Vagina (tissue), 2 donors: ENCODE data around the gene KLHL29.

Experiments used
- CTCF ChIP-seq, 3 experiments: fragments of 450-650 bp in 2 of 3; fragments of 200-600 bp in 1 of 3; sonication (generic) in 1 of 3; IDR thresholded peaks; one replicate each; pipeline ENCODE4 v1.5.1; 2017 to 2019; ENCODE audit warnings: antibody characterized with exemption in 3 of 3, mild to moderate bottlenecking in 2 of 3, moderate library complexity in 2 of 3
- POLR2A ChIP-seq, 2 donors: fragments of 450-650 bp; IDR thresholded peaks; one replicate each; pipeline ENCODE4 v1.6.1; 2017; ENCODE audit warnings: antibody characterized with exemption in 2 of 2, mild to moderate bottlenecking in 2 of 2, moderate library complexity in 2 of 2

DNA sequence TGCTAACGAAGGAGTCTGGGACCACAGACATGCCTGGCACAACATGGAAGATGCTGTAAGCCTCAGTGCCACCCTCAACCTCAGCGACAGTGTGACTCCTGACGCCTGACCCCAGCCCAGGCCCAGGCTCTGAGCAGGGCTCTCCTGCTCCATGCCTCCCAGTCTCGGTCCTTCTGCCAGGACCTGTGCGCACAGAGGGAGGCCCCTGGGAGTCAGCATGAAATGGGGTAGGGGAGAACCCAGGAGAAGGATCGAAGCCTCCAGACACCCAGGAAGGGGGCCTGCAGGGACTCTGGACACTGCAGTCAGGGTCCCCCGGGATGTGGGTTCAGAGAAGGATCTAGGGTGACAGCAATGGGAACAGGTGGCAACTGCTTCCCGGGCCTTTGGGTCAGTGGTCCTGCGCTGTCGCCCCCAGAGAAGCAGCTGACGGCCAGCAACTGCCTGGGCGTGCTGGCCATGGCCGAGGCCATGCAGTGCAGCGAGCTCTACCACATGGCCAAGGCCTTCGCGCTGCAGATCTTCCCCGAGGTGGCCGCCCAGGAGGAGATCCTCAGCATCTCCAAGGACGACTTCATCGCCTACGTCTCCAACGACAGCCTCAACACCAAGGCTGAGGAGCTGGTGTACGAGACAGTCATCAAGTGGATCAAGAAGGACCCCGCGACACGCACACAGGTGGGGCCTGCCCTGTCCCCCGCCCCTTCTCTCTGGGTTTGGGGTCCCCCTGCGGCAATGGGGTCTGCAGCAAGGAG is 308.0 kb downstream of the KLHL29 start:
- TF ChIP-seq CTCF (IDR thresholded peaks at IDR 0.05) (no peak), POLR2A (IDR thresholded peaks at IDR 0.05) (no peak)
